AG08395 (cell line): ENCODE results near the gene C1QTNF5.
A peak's percentile ranks its signal among the peaks of the same experiment; 100 is the strongest.

Source experiments
- DNase-seq: peaks from one replicate; pipeline ENCODE4 v3.0.0; 2012; ENCODE audit warnings: mixed read lengths, low spot score

Gene C1QTNF5

GRCh38 chr11:119359365-119360214, 18.9 kb upstream of the C1QTNF5 start:
- DNase-seq: no peak

GRCh38 chr11:119357074-119357473, 16.4 kb upstream of the C1QTNF5 start:
- no peak for DNase-seq

- DNase-seq: peak; percentile 91
Observed at GRCh38 chr11:119356349-119357031, 15.8 kb upstream of the C1QTNF5 start.

GRCh38 chr11:119355091-119355843, 14.6 kb upstream of the C1QTNF5 start:
- no peak for DNase-seq

- DNase-seq: peak; percentile 27
Observed at GRCh38 chr11:119352857-119353260, 12.2 kb upstream of the C1QTNF5 start.

- DNase-seq: no peak
Observed at GRCh38 chr11:119351232-119351631, 10.5 kb upstream of the C1QTNF5 start.

- DNase-seq: no peak
Observed at GRCh38 chr11:119350302-119350701, 9.6 kb upstream of the C1QTNF5 start.

GRCh38 chr11:119347940-119348605, 7.4 kb upstream of the C1QTNF5 start:
- no peak for DNase-seq

- peak; percentile 80 for DNase-seq
Observed at GRCh38 chr11:119347242-119347641, 6.6 kb upstream of the C1QTNF5 start.

GRCh38 chr11:119346605-119347004, 5.9 kb upstream of the C1QTNF5 start, which contains the start of gene MFRP:
TSS of gene MFRP (minus strand) at chr11:119346705. CDS start at chr11:119346513, 192 bp downstream.
- DNase-seq: no peak

- no peak for DNase-seq
Observed at GRCh38 chr11:119345685-119346084, 5.0 kb upstream of the C1QTNF5 start.

GRCh38 chr11:119344291-119345010, 3.8 kb upstream of the C1QTNF5 start:
- DNase-seq: no peak

- no peak for DNase-seq
Observed at GRCh38 chr11:119343726-119344125, 3.0 kb upstream of the C1QTNF5 start.

- DNase-seq: no peak
Observed at GRCh38 chr11:119342362-119343130, 1.9 kb upstream of the C1QTNF5 start.

GRCh38 chr11:119342023-119342300, 1.3 kb upstream of the C1QTNF5 start:
- no peak for DNase-seq

GRCh38 chr11:119341222-119342022, 739 bp upstream of the C1QTNF5 start:
- DNase-seq: no peak

GRCh38 chr11:119339589-119340334, 921 bp downstream of the C1QTNF5 start:
- DNase-seq: peak; percentile 81

- DNase-seq: no peak
Observed at GRCh38 chr11:119338965-119339588, 1.6 kb downstream of the C1QTNF5 start.
